H1 (cell line): Measurements from ENCODE around the gene C11orf54. TPM values are rescaled to one million over a fixed set of nuclear protein-coding genes. Genes with fewer than 3 reads are reported as not detected.

ENCODE experiments used
- CTCF ChIA-PET: fragments of 300-600 bp; sonication (Branson Sonifier 250); formaldehyde crosslinking; loops from one replicate; lab custom pipeline; 2021; ENCODE audit not compliant: partially characterized antibody; lab: Charles Lee
- POLR2A ChIA-PET: fragments of 300-600 bp; sonication (Branson Sonifier 250); formaldehyde crosslinking; loops from one replicate; lab custom pipeline; 2021; ENCODE audit warnings: inconsistent platforms; ENCODE audit not compliant: partially characterized antibody; lab: Charles Lee
- DNase-seq, 2 experiments: peaks; one replicate each; pipeline versions ENCODE4 v3.0.0 to v3.0.0-alpha.2; 2010 to 2022; ENCODE audit warnings: low spot score in 2 of 2, low read depth in 1 of 2, mixed read lengths in 1 of 2
- FAIRE-seq: peaks from 2 replicates; lab custom pipeline; 2011; peaks lifted over from hg19 to GRCh38; lab: Jason Lieb, UNC
- H2AFZ ChIP-seq: 2 replicates; pipeline ENCODE4 v1.8.1; 2012; ENCODE audit warnings: low read length, inconsistent platforms
- H2AK5ac ChIP-seq: 2 replicates; pipeline ENCODE4 v1.6.1; 2013; ENCODE audit warnings: low read depth, low read length
- H2BK120ac ChIP-seq: replicated peaks from 2 replicates; pipeline ENCODE3; 2013; ENCODE audit warnings: low read depth, low read length, inconsistent platforms
- H2BK12ac ChIP-seq: 2 replicates; pipeline ENCODE4 v1.6.1; 2013; ENCODE audit warnings: low read depth, low read length
- H2BK15ac ChIP-seq: 2 replicates; pipeline ENCODE4 v1.6.1; 2013; ENCODE audit warnings: low read length
- H2BK20ac ChIP-seq: 2 replicates; pipeline ENCODE4 v1.6.1; 2013; ENCODE audit warnings: low read length
- H2BK5ac ChIP-seq: 2 replicates; pipeline ENCODE4 v1.6.1; 2013; ENCODE audit warnings: low read depth, low read length
- H3K14ac ChIP-seq: 2 replicates; pipeline ENCODE4 v1.6.1; 2013; ENCODE audit warnings: inconsistent platforms; ENCODE audit not compliant: insufficient read length
- H3K18ac ChIP-seq: 2 replicates; pipeline ENCODE4 v1.6.1; 2013; ENCODE audit warnings: low read length; ENCODE audit errors: extremely low read depth
- H3K23ac ChIP-seq: 2 replicates; pipeline ENCODE4 v1.6.1; 2013; ENCODE audit warnings: inconsistent platforms; ENCODE audit not compliant: insufficient read length
- H3K23me2 ChIP-seq: 2 replicates; pipeline ENCODE4 v1.6.1; 2013; ENCODE audit warnings: low read depth, low read length
- H3K27ac ChIP-seq: 2 replicates; pipeline ENCODE4 v1.6.1; 2011; ENCODE audit warnings: low read depth, low read length, inconsistent platforms
- H3K27me3 ChIP-seq, 4 experiments: replicated peaks in 1 of 4; 1 replicate in 1 of 4; 2 replicates in 3 of 4; pipeline versions ENCODE4 v1.6.1 to v1.8.1; 2011 to 2013; ENCODE audit warnings: low read length in 3 of 4, mild to moderate bottlenecking in 3 of 4, inconsistent platforms in 2 of 4, mixed read lengths in 2 of 4, moderate library complexity in 1 of 4; ENCODE audit not compliant: control insufficient read depth in 3 of 4, insufficient read depth in 3 of 4; ENCODE audit errors: extremely low read depth in 1 of 4
- H3K36me3 ChIP-seq, 4 experiments: 2 replicates each; pipeline versions ENCODE4 v1.6.1 to v1.8.1; 2011 to 2013; ENCODE audit warnings: mild to moderate bottlenecking in 4 of 4, low read length in 3 of 4, moderate library complexity in 2 of 4, control low read depth in 1 of 4, inconsistent platforms in 1 of 4; ENCODE audit not compliant: insufficient read depth in 4 of 4, control insufficient read depth in 2 of 4
- H3K4ac ChIP-seq: replicated peaks from 2 replicates; pipeline ENCODE3; 2013; ENCODE audit warnings: low read length, low read depth, mixed read lengths, inconsistent platforms; ENCODE audit not compliant: insufficient read length
- H3K4me1 ChIP-seq, 4 experiments: replicated peaks in 1 of 4; 1 replicate in 1 of 4; 2 replicates in 3 of 4; pipeline versions ENCODE4 v1.6.1 to v1.8.1; 2011 to 2013; ENCODE audit warnings: low read length in 3 of 4, inconsistent platforms in 2 of 4, mixed read lengths in 1 of 4; ENCODE audit not compliant: insufficient read depth in 4 of 4, control insufficient read depth in 3 of 4
- H3K4me2 ChIP-seq, 2 experiments: 2 replicates each; pipeline versions ENCODE4 v1.6.1 to v1.8.1; 2011 to 2013; ENCODE audit warnings: low read depth in 2 of 2, low read length in 2 of 2, control low read depth in 1 of 2, inconsistent platforms in 1 of 2, mild to moderate bottlenecking in 1 of 2; ENCODE audit not compliant: insufficient read depth in 1 of 2
- H3K4me3 ChIP-seq, 4 experiments: fragments of 200-600, 300-600 bp in 1 of 4; sonication (generic), shearing (Covaris generic), sonication (Bioruptor Twin) in 1 of 4; 2 replicates each; pipeline versions ENCODE4 v1.5.1 to v1.8.1; 2011 to 2016; ENCODE audit warnings: low read length in 4 of 4, low read depth in 3 of 4, control low read depth in 2 of 4, inconsistent platforms in 2 of 4, mild to moderate bottlenecking in 2 of 4, mixed read lengths in 1 of 4, moderate library complexity in 1 of 4; ENCODE audit not compliant: insufficient read depth in 2 of 4; ENCODE audit errors: extremely low read depth in 1 of 4
- H3K56ac ChIP-seq: replicated peaks from 2 replicates; pipeline ENCODE3; 2013; ENCODE audit warnings: low read depth, mild to moderate bottlenecking, mixed read lengths, low read length, inconsistent platforms; ENCODE audit not compliant: insufficient read length
- H3K79me1 ChIP-seq: 2 replicates; pipeline ENCODE4 v1.6.1; 2013; ENCODE audit warnings: low read depth, low read length, control low read depth
- H3K79me2 ChIP-seq, 2 experiments: 2 replicates each; pipeline versions ENCODE4 v1.6.1 to v1.8.1; 2012 to 2013; ENCODE audit warnings: low read length in 2 of 2, mild to moderate bottlenecking in 2 of 2, inconsistent platforms in 1 of 2; ENCODE audit not compliant: insufficient read depth in 2 of 2, control insufficient read depth in 1 of 2
- H3K9ac ChIP-seq, 4 experiments: replicated peaks in 1 of 4; 1 replicate in 1 of 4; 2 replicates in 3 of 4; pipeline versions ENCODE4 v1.6.1 to v1.8.1; 2011 to 2013; ENCODE audit warnings: low read depth in 3 of 4, low read length in 3 of 4, control low read depth in 2 of 4, mild to moderate bottlenecking in 2 of 4, moderate library complexity in 2 of 4, inconsistent platforms in 1 of 4; ENCODE audit errors: extremely low read depth in 1 of 4
- H3K9me3 ChIP-seq, 2 experiments: 2 replicates each; pipeline versions ENCODE4 v1.6.1 to v1.8.1; 2012 to 2013; ENCODE audit warnings: mild to moderate bottlenecking in 2 of 2, moderate library complexity in 2 of 2, control low read depth in 1 of 2, inconsistent platforms in 1 of 2, low read depth in 1 of 2, low read length in 1 of 2, mixed read lengths in 1 of 2; ENCODE audit not compliant: insufficient read depth in 2 of 2
- H4K20me1 ChIP-seq, 2 experiments: replicated peaks in 1 of 2; 2 replicates each; pipeline versions ENCODE3 to v1.8.1; 2011 to 2013; ENCODE audit warnings: inconsistent platforms in 2 of 2, low read length in 2 of 2, mild to moderate bottlenecking in 1 of 2; ENCODE audit not compliant: insufficient read depth in 2 of 2, control insufficient read depth in 1 of 2
- H4K5ac ChIP-seq: 2 replicates; pipeline ENCODE4 v1.6.1; 2013; ENCODE audit warnings: low read length, low read depth, mixed read lengths, inconsistent platforms; ENCODE audit not compliant: insufficient read length
- H4K8ac ChIP-seq: 2 replicates; pipeline ENCODE4 v1.8.0; 2013; ENCODE audit warnings: mild to moderate bottlenecking, moderate library complexity, low read length, inconsistent platforms; ENCODE audit not compliant: insufficient read depth; ENCODE audit errors: extremely low read depth
- H4K91ac ChIP-seq: replicated peaks from 2 replicates; pipeline ENCODE3; 2013; ENCODE audit warnings: low read length, mixed read lengths, inconsistent platforms; ENCODE audit not compliant: insufficient read length
- BACH1 ChIP-seq: IDR thresholded peaks from 2 replicates; pipeline ENCODE4 v1.6.1; 2012; ENCODE audit warnings: low read length, improper control_type of control experiment
- EZH2 ChIP-seq: fragments of 200-600 bp; sonication (generic); IDR thresholded peaks from 2 replicates; pipeline ENCODE4 v1.7.1; 2012; ENCODE audit warnings: low read depth, mild to moderate bottlenecking, moderate library complexity, low read length, inconsistent platforms; ENCODE audit not compliant: severe bottlenecking
- GABPA ChIP-seq: IDR thresholded peaks from 2 replicates; pipeline ENCODE4 v1.6.1; 2011; ENCODE audit warnings: mild to moderate bottlenecking, low read length, moderate library complexity, borderline replicate concordance; ENCODE audit not compliant: insufficient read depth
- HDAC6 ChIP-seq: IDR thresholded peaks from one replicate; pipeline ENCODE4 v1.7.1; 2012; ENCODE audit warnings: low read depth, mild to moderate bottlenecking, inconsistent platforms, low read length, moderate library complexity
- JUND ChIP-seq: IDR thresholded peaks from 2 replicates; pipeline ENCODE4 v1.6.1; 2011; ENCODE audit warnings: mild to moderate bottlenecking, improper control_type of control experiment, low read length
- NANOG ChIP-seq: IDR thresholded peaks from 2 replicates; pipeline ENCODE4 v1.6.1; 2011; ENCODE audit warnings: low read length, low read depth, mild to moderate bottlenecking, inconsistent platforms; ENCODE audit not compliant: insufficient read depth, poor library complexity, severe bottlenecking
- RAD21 ChIP-seq, 2 experiments: IDR thresholded peaks in 1 of 2; conservative IDR thresholded peaks in 1 of 2; 2 replicates each; pipeline ENCODE4 v1.6.1; 2011; ENCODE audit warnings: low read depth in 2 of 2, low read length in 2 of 2, improper control_type of control experiment in 1 of 2, inconsistent platforms in 1 of 2, mild to moderate bottlenecking in 1 of 2, moderate library complexity in 1 of 2
- RNF2 ChIP-seq: fragments of 200-900, 300-1000 bp; sonication (generic); IDR thresholded peaks from 2 replicates; pipeline ENCODE4 v1.7.1; 2016; ENCODE audit warnings: borderline replicate concordance, low read depth, mild to moderate bottlenecking, antibody characterized with exemption, low read length; ENCODE audit not compliant: poor library complexity, severe bottlenecking; ENCODE audit errors: missing control alignments
- SP4 ChIP-seq: IDR thresholded peaks from 2 replicates; pipeline ENCODE4 v1.6.1; 2012; ENCODE audit warnings: low read length, inconsistent platforms
- SUZ12 ChIP-seq: fragments of 200-600 bp; sonication (generic); IDR thresholded peaks from 2 replicates; pipeline ENCODE4 v1.6.1; 2012; ENCODE audit warnings: mild to moderate bottlenecking, inconsistent platforms, low read length, moderate library complexity, mixed read lengths
- TAF7 ChIP-seq: optimal IDR thresholded peaks from 2 replicates; pipeline ENCODE3; 2011; ENCODE audit warnings: low read depth, mild to moderate bottlenecking, inconsistent platforms, low read length, moderate library complexity, borderline replicate concordance
- ZNF274 ChIP-seq: IDR thresholded peaks from 2 replicates; pipeline ENCODE4 v1.7.0; 2012; ENCODE audit warnings: low read length, borderline replicate concordance; ENCODE audit errors: extremely low read depth
- WGBS, 2 experiments: shearing (Covaris generic) in 1 of 2; methylation state at CpG; one replicate each; pipeline versions ENCODE4 v1.1.6 to v1.1.7; 2013 to 2015; ENCODE audit warnings: low lambda C conversion rate in 2 of 2, mixed read lengths in 2 of 2, inconsistent platforms in 1 of 2, low coverage in 1 of 2, missing lambda C conversion rate in 1 of 2; ENCODE audit not compliant: insufficient replicate concordance in 2 of 2, insufficient coverage in 1 of 2, insufficient read length in 1 of 2; ENCODE audit errors: extremely low coverage in 1 of 2, missing lambda C conversion rate in 1 of 2; 5-methylcytosine and 5-hydroxymethylcytosine counted together
- polyA plus RNA-seq, 7 experiments: library from polyadenylated mRNA; depleted of rRNA in 3 of 7; stranded (reverse) in 5 of 7; unstranded in 2 of 7; fragments of >200 nt in 5 of 7; fragments of 200-250 nt in 2 of 7; gene quantifications; 1 replicate in 5 of 7; 2 replicates in 1 of 7; 4 replicates in 1 of 7; pipeline versions ENCODE4 v1.2.1 to v1.2.3, GENCODE V29; 2011 to 2013; ENCODE audit warnings: missing spikeins in 2 of 7, mixed read lengths in 2 of 7
- total RNA-seq: library from RNA; stranded (reverse); fragmentation: NEBNext Ultra II Directional; extraction: Animal tissue kit (Norgen Biotek cat#: 25700); gene quantifications from 2 replicates; pipeline ENCODE4 v1.2.1, GENCODE V29; 2021

Gene C11orf54
- total and polyA plus RNA-seq, 2 of the 8 experiments (the other 6 are each of a cell fraction or from before 2014, with no cell fraction given), result 14.7 to 24.5 TPM

DNA sequence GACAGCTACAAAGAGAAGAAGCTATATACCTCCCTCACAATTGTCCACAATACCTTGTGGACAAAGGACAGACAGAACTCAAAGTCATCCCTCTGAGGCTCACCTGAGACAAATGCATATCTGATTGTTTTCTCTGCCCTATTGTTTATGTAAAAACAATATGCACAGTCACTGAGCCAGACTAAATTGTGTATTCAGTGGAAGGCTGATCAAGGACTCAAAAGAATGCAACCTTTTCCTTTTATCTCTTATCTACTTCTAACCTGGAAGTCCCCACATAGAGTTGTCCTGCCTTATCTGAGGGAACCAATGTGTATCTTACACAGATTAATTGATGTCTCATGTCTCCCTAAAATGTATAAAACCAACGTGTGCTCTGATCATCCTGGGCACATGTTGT is 28.7 kb downstream of the C11orf54 start:
- Histone ChIP-seq H3K4me1 (no peaks in the 10 kb centered on the region; a peak in 1 of 7 replicates), H3K4me3 (no peak overlapping the region), H3K4me2 (no peak overlapping the region), H4K20me1 (peaks cover 1 to 3% of the 10 kb centered on the region in 2 experiments), H3K18ac (no peak overlapping the region), H3K9ac (no peak overlapping the region), H3K4ac (no peak overlapping the region), H2AK5ac (no peak overlapping the region), H2AFZ (no peak overlapping the region), H3K23me2 (peaks cover 2% of the 10 kb centered on the region; the same call in 1 of the 2 replicates), H3K79me2 (no peaks in the 10 kb centered on the region), H3K9me3 (0 out of 4 replicates have a peak, but pooled peaks cover 0 to 3% of the 10 kb centered on the region in 2 experiments), H3K79me1 (no peaks in the 10 kb centered on the region), H3K36me3 (no peaks in the 10 kb centered on the region), H3K56ac (no peak overlapping the region), H4K91ac (no peak overlapping the region), H4K8ac (no peak overlapping the region), H3K14ac (no peak overlapping the region), H2BK120ac (no peak overlapping the region), H2BK20ac (no peak overlapping the region), H2BK15ac (no peak overlapping the region), H3K23ac (no peak overlapping the region), H2BK5ac (no peak overlapping the region), H4K5ac (no peak overlapping the region), H3K27ac (no peak overlapping the region), H3K27me3 (no peaks in the 10 kb centered on the region), H2BK12ac (no peak overlapping the region)
- ChIA-PET CTCF (no interaction called here), POLR2A (interaction anchor here (1.9 to 9.4 kb wide), 4 partner anchors 11 to 29 kb away, joined by 5 to 88 read pairs (median 16); partner anchors contain the start of genes C11orf54, MED17 and TAF1D)
- DNase-seq (no peak), FAIRE-seq (no peak)
- 77% methylated on average over 1 of the region's 1 CpG; no CpG with 5 or more reads in 1 of the 2 experiments for WGBS, 2 experiments
- no peak for TF ChIP-seq EZH2
- no peak for TF ChIP-seq TAF7
- TF ChIP-seq BACH1, result no peak
- TF ChIP-seq SUZ12, result no peak
- no peak for TF ChIP-seq RAD21 (IDR thresholded peaks at IDR 0.05 in 1 of 2, conservative IDR thresholded peaks at IDR 0.05 in 1 of 2; ENCODE audit: low read depth in 2 of 2, low read length in 2 of 2)
- no peak for TF ChIP-seq JUND
- no peak for TF ChIP-seq HDAC6
- no peak for TF ChIP-seq NANOG
- TF ChIP-seq SP4, result no peak
- no peak for TF ChIP-seq RNF2
- no peak for TF ChIP-seq ZNF274
- no peak for TF ChIP-seq GABPA
